Glutamatergic neuron (in vitro differentiated cells): ENCODE measurements around the gene PRKD3. TPM values are rescaled to one million over a fixed set of nuclear protein-coding genes. Genes with fewer than 3 reads are reported as not detected.

ENCODE experiments used
- DNase-seq: peaks from one replicate; pipeline ENCODE4 v3.0.0; 2022
- H3K27ac Mint-ChIP-seq: one replicate; pipeline ENCODE4 v1.8.0; 2020; ENCODE audit warnings: mild to moderate bottlenecking, mixed read lengths, inconsistent platforms; ENCODE audit not compliant: unreplicated experiment
- H3K27me3 Mint-ChIP-seq: one replicate; pipeline ENCODE4 v1.8.0; 2020; ENCODE audit warnings: mild to moderate bottlenecking, moderate library complexity, mixed read lengths, inconsistent platforms; ENCODE audit not compliant: unreplicated experiment
- H3K36me3 Mint-ChIP-seq: one replicate; pipeline ENCODE4 v1.8.0; 2020; ENCODE audit warnings: mild to moderate bottlenecking, mixed read lengths, inconsistent platforms; ENCODE audit not compliant: unreplicated experiment
- H3K4me1 Mint-ChIP-seq: one replicate; pipeline ENCODE4 v1.8.0; 2020; ENCODE audit warnings: mild to moderate bottlenecking, low read depth, mixed read lengths, inconsistent platforms; ENCODE audit not compliant: unreplicated experiment
- H3K4me3 Mint-ChIP-seq: one replicate; pipeline ENCODE4 v1.8.0; 2020; ENCODE audit warnings: mild to moderate bottlenecking, mixed read lengths, inconsistent platforms; ENCODE audit not compliant: unreplicated experiment
- H3K9me3 Mint-ChIP-seq: one replicate; pipeline ENCODE4 v1.8.0; 2020; ENCODE audit warnings: mild to moderate bottlenecking, moderate library complexity, mixed read lengths, inconsistent platforms; ENCODE audit not compliant: unreplicated experiment
- total RNA-seq: library from RNA; stranded (reverse); fragmentation: NEBNext Ultra II Directional; extraction: Animal tissue kit (Norgen Biotek cat#: 25700); gene quantifications from one replicate; pipeline ENCODE4 v1.2.1, GENCODE V29; 2021; ENCODE audit not compliant: unreplicated experiment
- TF ChIP-seq, protein P1 (sequence below): fragments of 200-600 bp; sonication (generic); IDR thresholded peaks from one replicate; pipeline ENCODE4 v1.5.0; 2021; ENCODE audit not compliant: partially characterized antibody, unreplicated experiment

Gene PRKD3
- total RNA-seq, 1 donor from 2014 or later = 47.9 TPM

GRCh38 chr2:37323176-37323780 lies 1.4 kb downstream of the PRKD3 start:
- no peak for DNase-seq
- Mint-ChIP-seq H3K36me3 (no peaks in the 10 kb centered on the region), H3K27me3 (peaks cover 8% of the 10 kb centered on the region), H3K27ac (peak overlapping the region; percentile 92), H3K9me3 (peaks cover 13% of the 10 kb centered on the region), H3K4me3 (peak overlapping the region; percentile 94), H3K4me1 (peaks cover 27% of the 10 kb centered on the region)
- TF ChIP-seq, protein P1, sequence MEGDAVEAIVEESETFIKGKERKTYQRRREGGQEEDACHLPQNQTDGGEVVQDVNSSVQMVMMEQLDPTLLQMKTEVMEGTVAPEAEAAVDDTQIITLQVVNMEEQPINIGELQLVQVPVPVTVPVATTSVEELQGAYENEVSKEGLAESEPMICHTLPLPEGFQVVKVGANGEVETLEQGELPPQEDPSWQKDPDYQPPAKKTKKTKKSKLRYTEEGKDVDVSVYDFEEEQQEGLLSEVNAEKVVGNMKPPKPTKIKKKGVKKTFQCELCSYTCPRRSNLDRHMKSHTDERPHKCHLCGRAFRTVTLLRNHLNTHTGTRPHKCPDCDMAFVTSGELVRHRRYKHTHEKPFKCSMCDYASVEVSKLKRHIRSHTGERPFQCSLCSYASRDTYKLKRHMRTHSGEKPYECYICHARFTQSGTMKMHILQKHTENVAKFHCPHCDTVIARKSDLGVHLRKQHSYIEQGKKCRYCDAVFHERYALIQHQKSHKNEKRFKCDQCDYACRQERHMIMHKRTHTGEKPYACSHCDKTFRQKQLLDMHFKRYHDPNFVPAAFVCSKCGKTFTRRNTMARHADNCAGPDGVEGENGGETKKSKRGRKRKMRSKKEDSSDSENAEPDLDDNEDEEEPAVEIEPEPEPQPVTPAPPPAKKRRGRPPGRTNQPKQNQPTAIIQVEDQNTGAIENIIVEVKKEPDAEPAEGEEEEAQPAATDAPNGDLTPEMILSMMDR = no peak

DNA sequence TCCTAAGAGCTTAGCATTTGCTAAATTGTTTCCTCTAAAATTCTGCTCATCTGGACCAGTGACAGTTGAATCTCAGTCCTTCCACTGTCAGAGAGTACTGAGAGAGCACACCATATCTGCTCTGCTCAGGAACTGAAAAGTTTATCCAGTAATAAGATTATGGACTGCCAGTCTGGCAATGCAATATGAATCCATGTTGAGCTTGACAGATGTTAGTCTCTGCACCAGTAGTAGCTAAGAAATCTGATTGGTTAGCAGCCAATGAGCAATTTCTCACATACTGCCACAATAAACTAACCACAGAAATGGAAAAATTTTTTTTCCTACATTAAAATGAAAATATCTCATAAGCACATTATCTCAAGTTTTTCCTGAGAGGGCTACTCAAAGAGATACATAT lies 2.3 kb downstream of the PRKD3 start:
- Mint-ChIP-seq H3K4me3 (peak overlapping the region; percentile 60), H3K9me3 (peaks cover 13% of the 10 kb centered on the region), H3K27me3 (peaks cover 8% of the 10 kb centered on the region), H3K27ac (no peak overlapping the region), H3K36me3 (no peaks in the 10 kb centered on the region), H3K4me1 (peaks cover 36% of the 10 kb centered on the region)
- TF ChIP-seq, protein P1 = no peak
- no peak for DNase-seq

- peaks cover 13% of the 10 kb centered on the region for H3K9me3 Mint-ChIP-seq
- peaks cover 8% of the 10 kb centered on the region for H3K27me3 Mint-ChIP-seq
- peaks cover 45% of the 10 kb centered on the region for H3K4me1 Mint-ChIP-seq
- H3K27ac Mint-ChIP-seq = peak overlapping the region; percentile 49
- H3K4me3 Mint-ChIP-seq = peak overlapping the region; percentile 74
- H3K36me3 Mint-ChIP-seq = no peaks in the 10 kb centered on the region
- no peak for DNase-seq
- TF ChIP-seq, protein P1 = no peak
These were observed 3.5 kb downstream of the PRKD3 start for GRCh38 chr2:37321029-37321682.

GRCh38 chr2:37319754-37320609 lies 4.7 kb downstream of the PRKD3 start:
- Mint-ChIP-seq H3K4me3 (no peak overlapping the region), H3K27ac (no peak overlapping the region), H3K9me3 (peaks cover 9% of the 10 kb centered on the region), H3K36me3 (no peaks in the 10 kb centered on the region), H3K27me3 (peaks cover 5% of the 10 kb centered on the region), H3K4me1 (peaks cover 51% of the 10 kb centered on the region)
- TF ChIP-seq, protein P1 = no peak
- no peak for DNase-seq
